Muscle layer of duodenum (tissue), 2 donors: ENCODE data around the gene TUBD1.
"Not testable (repeated sequence)": the region's sequence is repeated elsewhere in the genome, so short reads cannot be mapped to it uniquely, and the experiment has no call there.

Experiments
- H3K27ac ChIP-seq: one replicate; pipeline ENCODE4 v1.7.0; 2013; ENCODE audit warnings: mild to moderate bottlenecking, low read length
- H3K27me3 ChIP-seq: one replicate; pipeline ENCODE4 v1.7.0; 2013; ENCODE audit warnings: low read depth, mild to moderate bottlenecking, control low read depth, low read length
- H3K36me3 ChIP-seq, 2 donors: one replicate each; pipeline ENCODE4 v1.7.0; 2013; ENCODE audit warnings: low read length in 2 of 2, control low read depth in 1 of 2, mild to moderate bottlenecking in 1 of 2; ENCODE audit not compliant: insufficient read depth in 2 of 2, control insufficient read depth in 1 of 2
- H3K4me1 ChIP-seq, 2 donors: one replicate each; pipeline ENCODE4 v1.7.0; 2013; ENCODE audit warnings: low read length in 2 of 2, mild to moderate bottlenecking in 2 of 2, control low read depth in 1 of 2, moderate library complexity in 1 of 2; ENCODE audit not compliant: insufficient read depth in 2 of 2, control insufficient read depth in 1 of 2
- H3K4me3 ChIP-seq, 2 donors: one replicate each; pipeline ENCODE4 v1.7.0; 2013; ENCODE audit warnings: low read length in 2 of 2, low read depth in 1 of 2, mild to moderate bottlenecking in 1 of 2
- H3K9me3 ChIP-seq, 2 donors: one replicate each; pipeline ENCODE4 v1.7.0; 2013; ENCODE audit warnings: low read length in 2 of 2, control low read depth in 1 of 2, mild to moderate bottlenecking in 1 of 2; ENCODE audit not compliant: control insufficient read depth in 1 of 2
- donor health status: healthy.

The TUBD1 gene

GRCh38 chr17:59829217-59830006, 63.3 kb downstream of the TUBD1 start:
- Histone ChIP-seq H3K4me1 (peaks cover 0 to 30% of the 10 kb centered on the region in 2 donors), H3K36me3 (peaks cover 0 to 15% of the 10 kb centered on the region in 2 donors), H3K27me3 (no peaks in the 10 kb centered on the region), H3K9me3 (no peaks in the 10 kb centered on the region), H3K4me3 (peak overlapping the region; percentile 37 to 40), H3K27ac (peak overlapping the region; percentile 98)

DNA sequence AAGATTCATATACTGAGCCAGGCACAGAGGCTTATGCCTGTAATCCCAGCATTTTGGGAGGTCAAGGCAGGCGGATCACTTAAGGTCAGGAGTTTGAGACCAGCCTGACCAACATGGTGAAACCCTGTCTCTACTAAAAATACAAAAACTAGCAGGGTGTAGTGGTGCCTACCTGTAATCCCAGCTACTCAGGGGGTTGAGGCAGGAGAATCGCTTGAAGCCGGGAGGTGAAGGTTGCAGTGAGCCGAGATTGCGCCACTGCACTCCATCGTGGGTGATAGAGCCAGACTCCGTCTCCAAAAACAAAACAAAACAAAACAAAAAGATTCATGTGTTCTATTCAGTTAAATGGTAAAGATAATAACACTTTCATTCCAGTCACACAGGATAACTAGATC, 63.9 kb downstream of the TUBD1 start:
- H3K4me1 ChIP-seq, result peaks cover 0 to 30% of the 10 kb centered on the region in 2 donors
- peak overlapping the region; percentile 98 for H3K27ac ChIP-seq
- H3K9me3 ChIP-seq, H3K27me3 ChIP-seq: not testable (repeated sequence)
- peaks cover 0 to 15% of the 10 kb centered on the region in 2 donors for H3K36me3 ChIP-seq
- H3K4me3 ChIP-seq, result peak overlapping the region; percentile 37 to 43

- Histone ChIP-seq H3K4me1 (peaks cover 0 to 30% of the 10 kb centered on the region in 2 donors), H3K9me3 (no peaks in the 10 kb centered on the region), H3K4me3 (peak overlapping the region; percentile 37 to 43), H3K27ac (peak overlapping the region; percentile 98), H3K27me3 (no peaks in the 10 kb centered on the region), H3K36me3 (peaks cover 0 to 15% of the 10 kb centered on the region in 2 donors)
Measured at GRCh38 chr17:59828478-59828760, 64.3 kb downstream of the TUBD1 start.

- H3K9me3 ChIP-seq, result no peaks in the 10 kb centered on the region
- H3K4me3 ChIP-seq, result peak overlapping the region; percentile 37 to 43
- H3K27ac ChIP-seq, result peak overlapping the region; percentile 98
- peaks cover 0 to 15% of the 10 kb centered on the region in 2 donors for H3K36me3 ChIP-seq
- H3K4me1 ChIP-seq, result peaks cover 0 to 30% of the 10 kb centered on the region in 2 donors
- H3K27me3 ChIP-seq, result no peaks in the 10 kb centered on the region
Measured at GRCh38 chr17:59827721-59828477, 64.8 kb downstream of the TUBD1 start.

DNA sequence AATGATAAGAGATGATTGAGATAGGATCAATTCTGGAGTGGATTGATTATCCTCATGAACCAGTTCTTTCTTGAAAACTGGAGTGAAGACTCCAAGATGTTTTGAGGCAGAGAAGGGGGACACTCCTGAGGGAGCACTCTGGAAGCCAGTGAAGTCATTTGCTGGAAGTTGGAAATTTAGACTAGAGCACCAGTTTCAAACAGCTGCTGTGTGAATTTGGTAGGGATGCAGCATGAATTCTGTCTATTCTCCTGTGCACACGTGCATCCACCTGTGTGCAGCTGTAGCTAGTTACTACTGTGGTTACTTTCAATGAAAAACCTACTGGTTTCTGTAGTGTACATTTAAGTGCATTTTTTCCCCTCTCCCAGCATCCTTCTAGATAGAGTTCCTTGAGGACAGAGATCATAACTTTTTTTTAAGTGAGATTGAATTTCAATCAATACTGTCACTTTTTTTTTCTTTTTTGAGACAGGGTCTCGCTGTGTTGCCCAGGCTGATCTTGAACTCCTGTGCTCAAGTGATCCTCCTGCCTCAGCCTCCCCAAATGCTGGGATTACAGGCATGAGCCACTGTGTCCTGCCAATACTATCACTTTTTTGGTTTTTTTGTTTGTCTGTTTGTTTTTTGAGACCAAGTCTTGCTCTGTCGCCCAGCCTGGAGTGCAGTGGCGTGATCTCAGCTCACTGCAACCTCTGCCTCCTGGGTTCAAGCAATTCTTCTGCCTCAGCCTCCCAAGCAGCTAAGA, 65.9 kb downstream of the TUBD1 start:
- peaks cover 0 to 30% of the 10 kb centered on the region in 2 donors for H3K4me1 ChIP-seq
- no peaks in the 10 kb centered on the region for H3K27me3 ChIP-seq
- H3K27ac ChIP-seq, result peak overlapping the region; percentile 98
- peaks cover 0 to 15% of the 10 kb centered on the region in 2 donors for H3K36me3 ChIP-seq
- H3K9me3 ChIP-seq, result no peaks in the 10 kb centered on the region
- peak overlapping the region in 1 of 2 donors; percentile 24 for H3K4me3 ChIP-seq

- Histone ChIP-seq H3K9me3 (no peaks in the 10 kb centered on the region), H3K27me3 (no peaks in the 10 kb centered on the region), H3K36me3 (peaks cover 0 to 15% of the 10 kb centered on the region in 2 donors), H3K4me3 (peak overlapping the region; percentile 24 to 33), H3K27ac (peak overlapping the region; percentile 92), H3K4me1 (peaks cover 0 to 30% of the 10 kb centered on the region in 2 donors)
Measured at GRCh38 chr17:59825533-59826322, 67.0 kb downstream of the TUBD1 start.

DNA sequence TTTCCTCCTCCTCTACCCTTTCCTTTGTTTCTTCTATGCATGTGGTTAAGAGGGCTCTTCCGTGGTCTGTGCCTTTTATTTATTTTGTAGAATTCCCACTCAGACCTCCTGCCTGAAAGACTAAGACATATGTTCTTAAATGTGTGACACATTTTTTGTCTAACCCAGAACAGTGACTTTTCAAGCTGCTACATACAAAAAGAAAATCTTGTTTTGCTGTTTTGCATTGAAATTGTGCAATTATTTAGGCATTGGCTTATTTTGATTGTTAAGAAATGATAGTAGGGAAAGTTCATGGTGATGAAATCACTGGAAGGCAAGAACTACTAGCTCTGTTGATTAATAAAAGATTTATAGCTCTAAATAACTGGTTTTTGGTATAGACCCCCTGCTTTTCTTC, 76.8 kb downstream of the TUBD1 start:
- Histone ChIP-seq H3K27me3 (no peaks in the 10 kb centered on the region), H3K4me3 (no peak overlapping the region), H3K27ac (no peak overlapping the region), H3K9me3 (no peaks in the 10 kb centered on the region), H3K4me1 (peaks cover 0 to 3% of the 10 kb centered on the region in 2 donors), H3K36me3 (peaks cover 0 to 11% of the 10 kb centered on the region in 2 donors)

GRCh38 chr17:59814685-59815084, 78.1 kb downstream of the TUBD1 start:
- H3K36me3 ChIP-seq, result peaks cover 0 to 20% of the 10 kb centered on the region in 2 donors
- no peaks in the 10 kb centered on the region for H3K9me3 ChIP-seq
- peak overlapping the region; percentile 63 for H3K27ac ChIP-seq
- no peaks in the 10 kb centered on the region for H3K27me3 ChIP-seq
- no peak overlapping the region for H3K4me3 ChIP-seq
- H3K4me1 ChIP-seq, result peaks cover 0 to 3% of the 10 kb centered on the region in 2 donors

DNA sequence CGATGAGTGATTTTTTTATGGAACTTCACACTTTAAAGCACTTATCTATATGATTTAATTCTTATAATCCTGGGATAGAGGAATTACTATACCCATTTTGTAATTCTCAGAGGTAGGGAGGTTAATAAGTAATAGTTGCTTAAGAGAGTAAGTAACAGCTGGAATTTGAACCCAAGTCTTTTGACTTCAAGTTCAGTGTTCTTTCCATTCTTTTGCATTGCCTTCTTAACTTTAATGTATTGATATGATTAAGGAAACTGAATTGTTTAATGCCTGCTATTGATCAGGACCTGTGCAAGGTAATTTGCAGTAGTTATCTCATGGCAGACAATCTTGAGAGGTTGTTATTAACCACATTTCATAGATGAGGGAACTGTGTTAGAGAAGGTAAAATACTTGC, 78.5 kb downstream of the TUBD1 start:
- Histone ChIP-seq H3K9me3 (no peaks in the 10 kb centered on the region), H3K36me3 (peaks cover 0 to 20% of the 10 kb centered on the region in 2 donors), H3K27me3 (no peaks in the 10 kb centered on the region), H3K4me1 (peaks cover 0 to 3% of the 10 kb centered on the region in 2 donors), H3K4me3 (no peak overlapping the region), H3K27ac (peak overlapping the region; percentile 63)

DNA sequence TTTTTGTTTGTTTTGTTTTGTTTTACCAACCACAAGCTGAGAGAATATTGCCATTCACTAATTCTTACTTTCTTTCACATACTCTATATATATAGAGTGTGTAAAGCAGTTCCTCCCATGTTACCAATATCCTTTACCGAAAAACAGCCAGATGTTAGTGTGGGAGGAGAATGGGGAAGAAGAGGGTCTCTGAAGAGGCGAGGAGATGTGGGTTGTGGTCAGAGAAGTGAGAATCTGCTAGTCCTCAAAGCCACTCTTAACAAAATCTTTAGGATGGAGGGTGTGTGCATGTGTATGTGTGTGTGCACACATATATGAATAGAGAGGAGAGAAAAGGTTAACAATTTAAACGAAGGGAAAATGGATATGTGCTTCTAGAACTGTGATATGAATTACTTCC, 80.6 kb downstream of the TUBD1 start:
- peaks cover 0 to 20% of the 10 kb centered on the region in 2 donors for H3K36me3 ChIP-seq
- H3K27ac ChIP-seq, result no peak overlapping the region

More for the DNA sequence above, 80.6 kb downstream of the TUBD1 start:
- Histone ChIP-seq H3K9me3 (no peaks in the 10 kb centered on the region), H3K4me3 (no peak overlapping the region), H3K4me1 (peaks cover 0 to 3% of the 10 kb centered on the region in 2 donors), H3K27me3 (no peaks in the 10 kb centered on the region)
